Dermis microvascular lymphatic vessel endothelial cell (primary cell): ENCODE measurements around the gene CADPS2. TPM values are rescaled to one million over a fixed set of nuclear protein-coding genes. Genes with fewer than 3 reads are reported as not detected.

Experiments used
- DNase-seq, 2 donors: peaks; one replicate each; pipeline versions ENCODE4 v3.0.0 to v3.0.0-alpha.2; 2010; ENCODE audit warnings: low read depth in 2 of 2
- total RNA-seq: library from RNA; depleted of rRNA; stranded (reverse); fragments of >200 nt; gene quantifications from 2 replicates; pipeline ENCODE4 v1.2.1, GENCODE V29; 2014

CADPS2 gene
- total RNA-seq, 1 donor from 2014 or later = 49.0 TPM

- no peak for DNase-seq
Observed at GRCh38 chr7:122770686-122771335, 115.4 kb downstream of the CADPS2 start.

GRCh38 chr7:122768827-122769226 lies 117.4 kb downstream of the CADPS2 start:
- DNase-seq = no peak

GRCh38 chr7:122767339-122767738 lies 118.9 kb downstream of the CADPS2 start:
- no peak for DNase-seq

- no peak for DNase-seq
Observed at GRCh38 chr7:122766593-122766992, 119.7 kb downstream of the CADPS2 start.

GRCh38 chr7:122764902-122765301 lies 121.4 kb downstream of the CADPS2 start:
- DNase-seq = no peak

GRCh38 chr7:122764020-122764419 lies 122.2 kb downstream of the CADPS2 start:
- DNase-seq = peak in 1 of 2 donors; percentile 72

- DNase-seq = no peak
Observed at GRCh38 chr7:122762071-122762470, 124.2 kb downstream of the CADPS2 start.

GRCh38 chr7:122758501-122758900 lies 127.8 kb downstream of the CADPS2 start:
- DNase-seq = no peak

- DNase-seq = no peak
Observed at GRCh38 chr7:122756860-122757259, 129.4 kb downstream of the CADPS2 start.

GRCh38 chr7:122755696-122756095 lies 130.6 kb downstream of the CADPS2 start:
- no peak for DNase-seq

- no peak for DNase-seq
Observed at GRCh38 chr7:122752583-122752982, 133.7 kb downstream of the CADPS2 start.

- no peak for DNase-seq
Observed at GRCh38 chr7:122750389-122750788, 135.9 kb downstream of the CADPS2 start.

GRCh38 chr7:122748195-122748594 lies 138.1 kb downstream of the CADPS2 start:
- no peak for DNase-seq

- DNase-seq = no peak
Observed at GRCh38 chr7:122746948-122747347, 139.3 kb downstream of the CADPS2 start.

- DNase-seq = peak in 1 of 2 donors; percentile 24
Observed at GRCh38 chr7:122743211-122743610, 143.0 kb downstream of the CADPS2 start.

GRCh38 chr7:122738947-122739346 lies 147.3 kb downstream of the CADPS2 start:
- no peak for DNase-seq

- DNase-seq = no peak
Observed at GRCh38 chr7:122736183-122736582, 150.1 kb downstream of the CADPS2 start.

GRCh38 chr7:122727759-122728158 lies 158.5 kb downstream of the CADPS2 start:
- DNase-seq = no peak

- no peak for DNase-seq
Observed at GRCh38 chr7:122727354-122727753, 158.9 kb downstream of the CADPS2 start.

- DNase-seq = no peak
Observed at GRCh38 chr7:122726881-122727280, 159.4 kb downstream of the CADPS2 start.

- no peak for DNase-seq
Observed at GRCh38 chr7:122724366-122724765, 161.9 kb downstream of the CADPS2 start.

GRCh38 chr7:122719010-122719578 lies 167.2 kb downstream of the CADPS2 start:
- DNase-seq = no peak

- no peak for DNase-seq
Observed at GRCh38 chr7:122717356-122718089, 168.7 kb downstream of the CADPS2 start.
